NCI-H2171 (cell line): Measurements from ENCODE around the gene LDB1.

ENCODE experiments used
- DNase-seq: peaks from one replicate; lab custom pipeline; 2025; lab: John Stamatoyannopoulos, UW

The LDB1 gene

DNA sequence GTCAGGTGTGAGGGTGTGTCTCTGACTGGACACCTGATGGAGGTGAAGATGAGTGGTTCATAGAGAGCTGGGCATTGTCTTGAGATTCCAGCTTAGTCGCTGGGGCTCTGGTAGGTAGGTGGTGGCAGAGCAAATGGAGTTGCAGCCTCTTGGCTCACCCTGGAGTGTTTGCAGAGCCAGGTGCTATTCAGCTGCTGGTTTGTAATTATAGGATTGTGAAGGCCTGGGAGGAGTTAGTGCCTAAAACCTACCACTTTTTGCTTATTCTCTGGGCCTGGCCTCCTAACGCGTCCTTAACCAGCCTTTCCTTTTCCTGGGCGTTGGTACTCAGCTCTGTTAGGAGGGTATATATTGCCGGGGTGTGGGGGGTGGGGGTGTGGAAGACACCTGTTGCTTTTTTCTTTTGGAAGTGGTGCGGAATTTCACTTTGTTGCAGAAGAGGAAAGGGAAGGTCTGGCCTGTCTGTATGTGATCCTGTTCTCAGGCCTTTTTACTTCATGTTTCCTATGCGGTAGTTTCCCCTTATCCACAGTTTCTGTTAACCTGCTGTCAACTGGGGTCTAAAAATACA lies 15.9 kb upstream of the LDB1 start:
- DNase-seq, result no peak

GRCh38 chr10:102134416-102134815 lies 14.2 kb upstream of the LDB1 start:
- DNase-seq, result no peak

DNA sequence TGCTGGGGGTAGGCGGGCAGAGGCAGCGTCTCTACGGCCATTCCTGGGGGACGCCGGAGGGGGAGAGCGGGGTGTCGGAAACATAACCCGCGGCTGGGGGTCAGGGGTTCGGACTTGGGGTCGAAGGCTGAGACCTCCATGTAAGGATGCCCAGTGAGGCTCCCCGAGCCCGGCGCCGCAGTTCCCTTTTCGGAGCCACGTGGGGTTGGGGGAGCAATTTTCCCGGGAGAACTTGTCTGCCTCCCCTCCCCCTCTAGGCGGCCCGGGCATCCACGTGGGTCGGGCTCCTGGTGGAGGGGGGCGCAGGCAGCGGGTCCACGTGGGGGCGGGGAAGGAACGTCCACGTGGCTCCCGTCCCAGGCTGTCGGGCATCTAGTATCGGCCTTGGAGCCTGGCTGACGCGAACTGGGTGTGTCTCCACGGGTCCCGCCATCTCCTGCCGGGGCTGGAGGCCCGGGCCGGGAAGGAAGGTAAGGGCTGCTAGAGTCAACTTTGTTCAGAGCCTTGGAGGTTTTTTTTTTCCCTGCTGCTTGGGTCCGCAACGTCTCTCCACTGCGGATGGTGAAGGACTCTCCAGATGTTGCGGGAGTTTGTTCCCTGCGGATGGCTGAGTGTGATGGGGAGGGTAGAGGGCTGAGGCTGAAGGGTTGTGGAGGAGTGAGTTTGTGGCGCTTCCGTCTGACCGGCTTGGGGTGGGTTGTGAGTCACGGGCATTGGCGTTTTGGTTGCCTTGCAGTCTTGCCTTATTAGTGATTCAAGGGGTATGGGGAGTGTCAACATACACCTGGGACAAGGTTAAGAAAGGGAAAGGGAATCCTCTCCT lies 13.4 kb upstream of the LDB1 start:
- DNase-seq, result peak; percentile 77

- DNase-seq, result peak; percentile 91
These were observed 12.6 kb upstream of the LDB1 start, which contains the start of gene PPRC1 for GRCh38 chr10:102132563-102133372. Gene PPRC1 (plus strand): TSS chr10:102133040. CDS start chr10:102133069, 29 bp downstream.

- DNase-seq, result no peak
These were observed 12.0 kb upstream of the LDB1 start for GRCh38 chr10:102132193-102132562.

GRCh38 chr10:102131286-102132170 lies 11.4 kb upstream of the LDB1 start:
- no peak for DNase-seq

DNA sequence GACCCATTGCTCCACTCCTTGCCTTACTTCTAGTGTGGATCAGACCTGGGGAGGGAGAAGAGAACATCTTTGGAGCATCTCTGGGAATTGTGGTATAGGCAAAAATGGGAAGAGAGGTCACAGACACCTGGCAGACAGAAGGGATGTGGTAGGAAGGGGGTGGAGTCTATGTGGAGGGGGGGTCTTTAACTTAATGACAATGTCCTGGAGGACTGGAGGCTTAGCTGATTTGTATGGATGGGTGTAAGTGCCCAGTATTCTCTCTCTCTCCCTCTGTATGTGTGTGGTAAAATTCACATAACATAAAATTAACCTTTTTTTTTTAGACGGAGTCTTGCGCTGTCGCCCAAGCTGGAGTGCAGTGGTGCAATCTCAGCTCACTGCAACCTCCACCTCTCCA lies 3.1 kb upstream of the LDB1 start:
- DNase-seq, result no peak

DNA sequence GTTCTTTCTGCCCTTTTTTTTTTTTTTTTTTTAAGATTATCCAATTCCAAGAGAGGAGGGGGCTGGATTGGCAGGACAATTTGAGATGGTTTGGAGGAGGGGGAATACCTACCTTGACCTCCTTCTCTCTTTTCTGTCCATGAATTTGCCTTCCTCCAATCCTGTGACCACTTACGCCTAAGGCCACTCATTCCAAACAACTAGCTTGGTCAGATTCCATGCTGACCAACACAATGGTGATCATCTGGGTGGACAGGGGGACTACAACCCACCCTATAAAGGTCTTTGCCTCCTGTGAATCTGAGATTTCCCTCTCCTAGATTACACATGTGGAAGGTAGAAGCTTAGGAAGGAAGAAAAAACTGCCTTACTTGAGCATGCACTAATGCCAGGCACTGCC lies 2.3 kb upstream of the LDB1 start:
- DNase-seq, result no peak

- DNase-seq, result no peak
These were observed 1.7 kb upstream of the LDB1 start for GRCh38 chr10:102121739-102122372.

- DNase-seq, result no peak
These were observed 997 bp upstream of the LDB1 start for GRCh38 chr10:102120991-102121738.

DNA sequence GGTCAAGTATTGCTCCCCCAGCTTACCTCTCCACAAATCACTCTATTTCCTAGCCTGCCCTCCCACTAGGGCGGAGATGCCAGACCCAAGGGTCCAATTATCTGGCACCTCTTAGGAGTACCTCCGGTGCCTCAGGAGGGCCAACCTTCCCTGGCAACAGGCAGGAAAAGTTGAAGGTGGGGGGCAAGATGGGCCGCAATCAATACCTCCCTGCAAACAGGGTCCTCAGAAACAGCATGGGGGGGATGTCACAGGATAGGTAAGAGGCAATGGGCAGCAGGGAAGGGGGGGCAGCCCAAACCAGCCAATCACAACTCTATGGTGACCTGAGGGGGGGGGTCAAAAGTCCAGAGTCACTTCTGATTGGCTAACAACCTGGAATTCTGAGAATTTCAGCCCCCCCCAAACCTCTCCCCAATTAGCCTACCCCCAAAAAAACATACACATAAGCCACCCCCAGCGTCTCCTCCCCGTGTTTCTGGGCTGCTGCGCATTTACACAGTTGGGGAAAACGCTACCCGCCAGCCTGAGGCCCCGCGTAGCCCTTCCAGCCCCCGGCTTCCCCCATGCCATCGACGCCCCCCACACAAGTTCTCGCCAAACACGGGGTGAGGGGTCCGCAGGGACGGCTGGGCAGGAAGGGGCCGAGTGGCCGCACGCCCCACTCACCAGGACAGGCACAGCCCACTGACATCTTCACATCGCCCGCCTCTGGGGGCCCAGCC lies 589 bp downstream of the LDB1 start:
- DNase-seq, result no peak

- DNase-seq, result no peak
These were observed 1.3 kb downstream of the LDB1 start for GRCh38 chr10:102118867-102119266.

GRCh38 chr10:102117391-102118159 lies 2.6 kb downstream of the LDB1 start:
- peak; percentile 77 for DNase-seq

GRCh38 chr10:102116656-102117055 lies 3.5 kb downstream of the LDB1 start:
- DNase-seq, result no peak

- DNase-seq, result no peak
These were observed 4.4 kb downstream of the LDB1 start for GRCh38 chr10:102115775-102116174.

- DNase-seq, result peak; percentile 70
These were observed 5.1 kb downstream of the LDB1 start for GRCh38 chr10:102114861-102115618.

DNA sequence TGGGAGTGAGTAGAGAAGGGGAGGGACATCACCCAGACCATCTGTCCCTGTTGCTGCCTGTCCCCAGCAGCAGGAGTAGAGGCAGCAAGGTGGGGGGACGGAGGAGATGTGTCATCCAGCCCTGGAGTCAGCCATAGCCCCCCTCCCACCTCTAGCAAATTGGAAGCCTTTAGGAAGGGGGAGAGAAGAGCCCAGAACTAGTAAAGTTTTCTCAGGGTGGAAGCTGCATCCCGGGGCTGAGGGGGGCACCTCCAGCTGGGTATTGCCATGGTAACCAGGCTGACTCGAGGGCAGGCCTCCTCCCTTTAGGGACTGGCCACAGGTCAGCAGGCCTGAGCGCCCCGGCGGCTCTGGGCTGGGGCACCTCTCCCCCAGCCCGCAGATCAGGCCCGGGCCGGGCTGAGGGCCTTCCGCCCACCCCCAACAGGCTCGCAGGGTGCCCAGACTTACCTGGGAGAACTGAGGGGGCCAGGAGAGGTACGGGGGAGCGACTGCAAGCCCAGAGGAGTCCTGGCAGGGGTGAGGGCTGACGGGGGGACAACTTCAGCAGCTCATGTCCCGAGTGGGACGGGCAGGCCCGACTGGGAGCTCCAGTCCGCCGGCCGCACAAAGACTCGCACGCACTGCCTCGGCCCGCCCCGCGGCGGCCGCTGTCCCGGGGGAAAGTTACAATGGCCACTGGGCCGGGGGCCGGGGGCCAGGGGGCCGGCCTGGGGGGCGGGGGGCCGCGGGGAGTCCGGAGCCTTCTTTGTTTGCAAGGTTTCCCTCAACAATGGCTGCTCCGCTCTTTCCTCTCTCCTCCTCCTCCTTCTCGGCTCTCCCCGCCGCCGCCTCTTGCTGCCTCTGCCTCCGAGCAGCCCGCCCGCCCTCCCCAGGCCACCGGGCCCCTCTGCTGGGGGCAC lies 6.0 kb downstream of the LDB1 start:
- peak; percentile 24 for DNase-seq
